Jurkat, Clone E6-1 (cell line): Measurements from ENCODE around the gene TACR1.
A peak's percentile ranks its signal among the peaks of the same experiment; 100 is the strongest.
"Not testable (repeated sequence)": the region's sequence is repeated elsewhere in the genome, so short reads cannot be mapped to it uniquely, and the experiment has no call there.

Experiments
- DNase-seq: peaks from one replicate; pipeline ENCODE4 v3.0.0-alpha.2; 2011; ENCODE audit warnings: low read depth, low spot score
- H3K4me3 ChIP-seq: 2 replicates; pipeline ENCODE4 v1.5.1; 2011; ENCODE audit warnings: mild to moderate bottlenecking, low read length, control low read depth, moderate library complexity

The TACR1 gene

DNA sequence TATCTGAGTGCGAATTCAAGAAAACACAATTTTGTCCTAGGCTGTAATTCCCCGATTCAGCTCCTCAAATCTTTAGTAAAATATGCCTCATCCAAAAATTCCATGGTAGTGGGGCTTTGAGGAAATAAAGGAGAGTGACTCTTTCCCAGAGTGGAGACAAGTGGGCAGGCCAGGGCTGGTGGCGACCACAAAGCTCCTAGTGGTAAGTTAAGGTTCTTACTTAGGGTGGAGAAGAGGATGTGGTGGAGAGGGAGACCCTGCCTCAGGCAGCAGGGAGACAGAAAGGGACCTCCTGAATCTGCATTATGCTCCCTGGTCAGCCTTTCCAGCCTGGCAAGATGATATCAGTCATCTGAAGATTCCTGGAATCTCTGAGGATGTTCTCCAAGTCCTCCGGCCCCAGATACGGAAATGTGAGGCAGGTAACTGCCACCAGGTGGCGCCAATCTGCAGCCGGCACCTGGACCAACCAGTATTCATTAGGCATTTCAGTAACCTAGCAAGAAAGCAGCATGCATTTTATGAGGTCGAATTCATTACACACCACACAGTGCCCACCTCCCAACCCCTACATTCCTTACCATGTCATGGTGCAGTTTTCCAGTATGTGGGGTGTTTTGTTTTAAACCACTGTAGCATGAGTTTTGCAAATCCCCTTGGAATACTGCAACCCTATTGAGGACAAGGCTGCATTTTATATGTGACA lies 134.5 kb downstream of the TACR1 start:
- H3K4me3 ChIP-seq: no peak overlapping the region
- DNase-seq: peak; percentile 35

DNA sequence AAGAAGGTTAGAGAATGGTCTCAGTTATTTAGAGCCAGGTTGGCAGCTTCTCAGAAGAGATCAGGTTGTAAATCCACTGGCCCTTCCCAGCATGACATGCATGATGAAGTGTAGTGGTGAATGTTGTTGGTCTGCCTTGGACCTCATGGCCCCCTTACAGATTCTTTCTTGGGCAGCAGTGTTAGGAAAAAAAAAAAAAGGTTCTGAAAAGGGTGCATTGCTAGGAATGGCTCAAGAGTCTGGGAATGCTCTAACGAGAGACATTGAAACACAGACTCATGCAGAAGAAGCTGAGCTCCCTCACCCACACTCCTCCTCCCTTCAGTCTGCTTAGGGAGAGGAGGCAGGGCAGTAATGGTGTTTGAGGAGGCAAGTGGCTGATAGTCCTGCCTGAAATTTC lies 135.4 kb downstream of the TACR1 start:
- no peak for DNase-seq

DNA sequence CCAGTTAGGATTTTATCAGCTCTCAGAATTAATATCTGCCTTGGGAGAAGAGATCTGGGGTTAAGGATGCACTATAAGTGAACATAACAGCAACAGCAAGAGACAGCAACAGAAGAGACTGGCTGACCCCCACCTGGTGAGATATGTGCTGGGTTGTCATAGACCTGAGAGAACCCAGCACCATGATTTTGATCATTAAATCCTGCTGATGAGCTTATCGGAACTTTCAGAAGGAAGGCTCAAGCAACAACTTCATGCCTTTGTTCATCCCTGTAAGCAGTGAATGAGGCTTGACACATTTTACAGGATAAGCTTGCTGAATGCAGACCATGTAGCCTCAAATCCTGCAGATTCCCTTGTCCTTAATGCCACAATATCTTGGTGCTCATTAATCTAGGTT lies 140.9 kb downstream of the TACR1 start:
- no peak for DNase-seq
- no peak overlapping the region for H3K4me3 ChIP-seq

More for the DNA sequence above, 135.4 kb downstream of the TACR1 start:
- no peak overlapping the region for H3K4me3 ChIP-seq

DNA sequence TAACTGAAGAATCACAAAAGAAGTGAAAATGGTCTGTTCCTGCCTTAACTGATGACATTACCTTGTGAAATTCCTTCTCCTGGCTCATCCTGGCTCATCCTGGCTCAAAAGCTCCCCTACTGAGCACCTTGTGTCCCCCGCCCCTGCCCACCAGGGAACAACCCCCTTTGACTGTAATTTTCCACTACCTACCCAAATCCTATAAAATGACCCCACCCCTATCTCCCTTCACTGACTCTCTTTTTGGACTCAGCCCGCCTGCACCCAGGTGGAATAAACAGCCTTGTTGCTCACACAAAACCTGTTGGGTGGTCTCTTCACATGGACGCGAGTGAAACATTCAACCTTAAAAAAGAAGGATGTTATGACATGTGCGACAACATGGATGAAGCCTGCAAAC lies 142.2 kb downstream of the TACR1 start:
- not testable (repeated sequence) for H3K4me3 ChIP-seq, DNase-seq

DNA sequence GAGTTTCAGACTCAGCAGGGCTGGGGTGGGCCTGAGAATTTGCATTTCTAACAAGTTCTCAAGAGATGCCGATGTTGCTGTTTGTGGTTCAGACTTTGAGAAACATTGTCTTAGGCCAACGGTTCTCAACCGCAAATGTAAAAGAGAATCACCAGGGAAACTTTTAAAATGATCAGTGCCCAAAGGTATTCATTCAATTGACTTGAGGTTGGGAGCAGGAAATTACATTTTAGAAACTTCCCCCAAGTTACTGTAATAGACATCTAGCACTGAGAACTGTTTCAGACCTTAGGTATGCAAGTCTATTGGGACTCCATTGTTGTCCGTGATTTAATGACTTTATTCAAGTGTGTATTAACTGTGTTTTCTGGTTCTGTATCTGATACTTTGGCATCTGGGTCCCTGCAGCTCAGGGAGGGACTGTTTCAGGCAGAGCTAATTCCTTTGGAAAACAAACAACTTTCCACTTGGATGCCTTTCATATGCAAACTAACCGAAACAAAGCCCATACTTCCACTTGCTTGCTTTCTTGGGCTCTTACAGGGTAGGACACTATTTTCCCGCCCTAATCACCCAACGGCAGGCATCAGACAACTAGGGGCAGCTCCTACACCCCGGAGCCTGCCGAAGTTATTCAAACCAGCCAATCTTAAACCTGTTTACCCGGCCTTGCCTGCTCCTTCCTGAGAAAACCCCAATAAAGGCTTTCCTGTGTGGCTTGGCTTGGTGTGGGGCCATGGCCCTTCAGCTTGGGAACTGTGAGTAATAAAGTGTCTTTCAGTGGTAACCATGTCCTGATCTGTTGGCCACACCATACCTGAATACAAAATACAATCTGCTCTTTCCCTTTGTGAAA lies 143.3 kb downstream of the TACR1 start:
- no peak for DNase-seq
- H3K4me3 ChIP-seq: no peak overlapping the region

DNA sequence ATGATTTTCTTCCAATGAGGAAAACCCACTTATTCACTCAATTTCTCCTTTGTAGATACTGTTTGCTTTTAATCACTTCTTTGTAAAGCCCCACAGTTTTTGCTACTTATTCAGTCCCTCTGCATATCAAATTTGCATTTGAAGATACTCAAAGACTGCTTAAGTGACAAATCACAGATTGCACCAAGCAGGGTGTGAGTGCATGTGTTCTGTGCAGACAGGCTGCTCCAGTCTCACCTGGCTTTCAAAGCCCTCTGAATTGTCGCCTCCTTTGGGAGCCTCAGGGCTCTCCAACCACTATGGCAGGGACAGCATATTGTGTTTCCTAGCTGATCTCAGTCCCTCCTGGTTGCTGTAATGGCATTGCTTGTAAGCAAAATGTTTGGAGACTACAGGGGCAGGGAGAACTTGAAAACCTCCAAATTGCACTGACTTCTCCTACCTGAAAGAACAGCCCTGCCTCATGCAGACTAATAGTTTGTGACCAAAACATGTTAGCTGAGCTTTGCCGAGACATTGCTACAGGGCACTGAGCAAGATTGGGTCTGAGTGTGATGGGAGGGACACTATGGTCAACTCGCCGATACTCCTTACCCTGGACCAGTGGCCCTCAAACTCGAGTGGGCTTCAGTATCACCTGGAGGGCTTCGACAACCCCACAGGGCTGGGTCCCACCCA lies 144.0 kb downstream of the TACR1 start:
- no peak overlapping the region for H3K4me3 ChIP-seq
- DNase-seq: no peak

DNA sequence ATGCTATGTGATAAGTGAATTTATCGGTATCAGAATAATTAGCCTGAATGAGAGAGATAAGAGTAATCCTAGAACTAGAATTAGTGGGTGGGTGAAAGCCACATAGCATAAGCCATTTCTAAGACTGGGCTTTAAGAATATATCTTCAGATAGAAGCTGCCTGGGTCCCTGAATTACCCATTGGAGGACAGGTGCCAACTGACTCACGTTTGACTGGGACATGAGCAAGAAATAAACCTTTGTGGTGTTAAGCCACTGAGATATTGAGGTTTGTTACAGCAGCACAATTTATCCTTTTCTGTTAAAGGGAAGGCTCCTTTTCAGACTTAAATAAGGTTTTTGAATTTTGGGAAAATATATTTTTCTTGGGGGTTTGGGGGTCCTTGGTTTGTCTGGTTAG lies 145.0 kb downstream of the TACR1 start:
- H3K4me3 ChIP-seq: no peak overlapping the region
- DNase-seq: no peak

DNA sequence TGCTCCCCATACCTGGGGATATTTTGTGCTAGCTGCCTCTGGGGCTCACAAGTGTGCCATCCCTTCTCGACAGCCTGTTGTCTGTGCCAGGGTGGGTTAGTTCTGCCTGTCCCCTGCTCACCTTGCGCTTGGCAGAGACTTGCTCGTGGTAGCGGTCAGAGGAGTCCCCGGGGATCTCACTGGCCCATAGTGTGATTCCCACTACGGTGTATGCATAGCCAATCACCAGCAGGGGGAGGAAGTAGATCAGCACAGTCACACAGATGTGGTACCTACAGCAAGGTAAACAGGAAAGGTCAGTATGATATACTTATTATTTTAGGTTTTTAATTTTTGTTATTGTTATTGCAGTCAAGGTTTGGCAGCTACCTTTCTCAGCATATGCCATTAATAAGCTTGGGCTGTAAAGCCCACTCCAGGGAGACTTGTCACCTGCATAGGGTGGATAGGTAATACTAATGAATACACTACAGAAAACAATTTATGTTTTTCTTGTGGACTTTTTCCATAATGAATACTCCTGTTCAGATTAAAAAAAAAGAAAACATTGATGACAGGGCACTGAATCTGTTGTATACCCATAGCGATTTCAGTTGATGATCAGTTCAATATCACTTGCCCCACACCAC lies 145.7 kb downstream of the TACR1 start:
- no peak for DNase-seq
- H3K4me3 ChIP-seq: no peak overlapping the region

DNA sequence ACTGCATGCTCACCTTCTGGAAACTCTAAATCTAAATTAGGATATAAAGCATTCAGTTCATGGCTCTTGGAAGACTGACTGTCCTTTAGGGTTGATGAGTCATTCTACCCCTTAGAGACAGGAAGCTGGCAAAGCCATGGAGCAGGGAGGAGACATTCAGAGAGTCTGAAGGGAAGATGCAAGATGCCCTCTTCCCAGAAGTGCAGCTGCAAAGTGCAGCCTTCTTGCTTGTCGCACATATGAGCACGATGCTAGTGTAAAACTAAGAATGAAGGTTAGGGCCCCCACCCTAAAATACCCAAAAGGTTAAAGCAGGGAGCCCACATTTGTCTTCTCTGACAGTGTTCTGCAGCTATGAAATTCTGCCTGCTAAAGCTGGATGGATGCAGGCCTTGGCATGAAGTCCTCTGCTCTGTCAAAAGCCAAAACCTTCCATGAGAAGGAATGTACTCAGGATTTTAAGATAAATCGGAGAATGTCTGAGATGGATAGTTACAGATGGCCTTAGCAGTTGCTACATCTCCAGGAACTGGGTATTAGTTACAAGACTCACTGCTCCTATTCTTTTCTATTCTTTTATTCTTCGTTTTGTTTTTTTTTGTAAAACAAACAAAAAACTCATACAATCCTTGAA lies 151.2 kb downstream of the TACR1 start:
- DNase-seq: no peak
- no peak overlapping the region for H3K4me3 ChIP-seq

DNA sequence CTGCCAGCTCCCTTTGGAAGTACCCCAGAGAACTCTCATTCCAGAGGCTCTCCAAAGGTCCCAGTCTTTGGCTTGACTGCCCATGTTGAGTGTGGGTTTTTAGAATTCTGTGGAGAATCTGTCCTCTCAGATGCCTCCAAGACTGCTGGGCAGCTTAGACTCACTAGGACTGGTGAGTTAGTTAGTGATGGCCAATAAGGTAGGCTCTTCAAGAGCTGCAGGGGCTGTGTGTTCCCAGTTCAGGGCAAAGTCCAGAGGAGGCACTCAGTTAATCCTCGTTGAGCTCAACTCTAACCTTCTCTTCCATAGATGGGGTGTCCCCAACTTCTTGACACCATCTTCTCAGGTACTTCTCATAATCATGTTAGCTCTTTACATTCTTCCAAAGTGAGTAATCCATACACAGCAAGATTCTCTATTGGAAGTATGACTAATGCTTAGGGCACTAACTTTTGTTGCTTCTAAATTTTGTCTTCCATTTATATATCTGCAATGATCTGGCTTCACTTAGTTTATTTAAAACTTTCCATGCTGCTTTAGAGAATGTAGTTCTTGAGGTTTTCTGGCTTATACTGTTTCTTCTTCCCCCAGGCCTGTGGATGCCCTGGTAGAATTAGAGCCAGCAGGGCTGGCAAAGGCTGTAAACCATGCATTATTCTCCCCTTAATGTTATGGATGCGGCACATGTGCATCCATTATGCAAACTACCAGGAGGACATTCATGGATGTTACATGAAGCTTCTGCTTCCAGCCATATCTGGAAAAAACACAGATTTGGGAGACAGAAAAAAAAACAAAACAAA lies 151.9 kb downstream of the TACR1 start:
- DNase-seq: no peak
- H3K4me3 ChIP-seq: no peak overlapping the region

DNA sequence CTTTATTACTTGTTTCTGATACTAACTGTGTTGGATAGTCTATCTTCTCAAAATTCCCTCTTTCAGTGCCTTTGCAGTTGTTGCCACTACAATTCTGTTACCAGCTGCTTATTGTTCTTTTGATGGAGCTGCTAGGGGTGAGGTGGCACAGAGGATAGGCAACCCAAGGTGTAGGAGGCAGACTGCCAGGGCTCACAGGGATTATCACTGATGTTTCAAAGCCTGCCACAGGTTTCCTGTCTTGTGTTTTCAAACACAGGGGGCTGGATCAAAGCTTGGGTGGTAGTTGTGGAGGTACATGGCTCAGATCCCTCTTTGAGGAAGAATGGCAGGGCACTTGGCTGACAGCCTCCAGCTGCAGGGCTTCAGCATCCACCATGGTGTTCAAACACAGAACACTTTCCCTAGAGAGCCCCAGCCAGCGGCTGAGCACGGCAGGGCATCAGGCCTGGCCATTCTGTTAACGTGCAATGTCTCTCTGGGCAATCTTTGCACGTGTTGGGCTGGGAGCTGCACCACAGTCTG lies 153.7 kb downstream of the TACR1 start:
- no peak overlapping the region for H3K4me3 ChIP-seq
- no peak for DNase-seq

DNA sequence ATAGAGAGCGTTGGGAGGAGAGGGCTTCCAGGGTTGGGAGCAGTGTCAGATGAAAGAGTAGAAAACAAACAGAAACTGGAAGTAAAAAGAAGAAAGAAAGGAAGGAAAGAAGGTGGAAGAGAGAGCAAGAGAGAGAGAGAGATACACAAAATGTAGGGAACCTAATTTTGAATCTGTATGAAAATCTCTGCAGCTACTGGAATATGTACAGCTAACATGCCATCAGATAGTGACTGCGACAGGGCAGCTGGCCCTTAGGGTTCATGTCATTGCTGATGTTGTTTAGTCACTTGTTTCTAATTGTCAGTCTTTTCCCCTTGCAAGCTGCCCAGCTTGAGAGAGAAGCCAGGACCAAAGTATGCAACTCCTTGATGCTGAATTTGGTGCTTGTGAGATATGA lies 155.0 kb downstream of the TACR1 start:
- DNase-seq: no peak
- H3K4me3 ChIP-seq: no peak overlapping the region

DNA sequence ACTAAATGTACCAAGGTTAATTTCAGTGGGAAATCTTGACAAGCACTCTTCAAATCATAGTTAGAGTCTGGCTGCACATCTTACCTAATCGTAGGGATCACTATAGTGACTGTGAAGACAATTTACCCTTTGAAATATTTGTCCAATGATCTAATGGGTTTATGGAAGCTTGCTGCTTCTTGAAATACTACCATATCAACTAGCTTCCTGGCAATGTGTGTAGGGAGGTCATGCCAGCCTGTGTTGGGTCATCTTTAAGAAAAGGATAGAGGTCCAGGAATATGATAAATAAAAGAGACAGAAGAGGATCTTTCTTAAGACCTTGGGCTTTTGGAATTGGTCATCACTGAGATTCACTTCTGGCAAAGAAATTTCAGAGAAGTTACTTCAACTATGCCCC lies 156.5 kb downstream of the TACR1 start:
- no peak for DNase-seq
- no peak overlapping the region for H3K4me3 ChIP-seq

DNA sequence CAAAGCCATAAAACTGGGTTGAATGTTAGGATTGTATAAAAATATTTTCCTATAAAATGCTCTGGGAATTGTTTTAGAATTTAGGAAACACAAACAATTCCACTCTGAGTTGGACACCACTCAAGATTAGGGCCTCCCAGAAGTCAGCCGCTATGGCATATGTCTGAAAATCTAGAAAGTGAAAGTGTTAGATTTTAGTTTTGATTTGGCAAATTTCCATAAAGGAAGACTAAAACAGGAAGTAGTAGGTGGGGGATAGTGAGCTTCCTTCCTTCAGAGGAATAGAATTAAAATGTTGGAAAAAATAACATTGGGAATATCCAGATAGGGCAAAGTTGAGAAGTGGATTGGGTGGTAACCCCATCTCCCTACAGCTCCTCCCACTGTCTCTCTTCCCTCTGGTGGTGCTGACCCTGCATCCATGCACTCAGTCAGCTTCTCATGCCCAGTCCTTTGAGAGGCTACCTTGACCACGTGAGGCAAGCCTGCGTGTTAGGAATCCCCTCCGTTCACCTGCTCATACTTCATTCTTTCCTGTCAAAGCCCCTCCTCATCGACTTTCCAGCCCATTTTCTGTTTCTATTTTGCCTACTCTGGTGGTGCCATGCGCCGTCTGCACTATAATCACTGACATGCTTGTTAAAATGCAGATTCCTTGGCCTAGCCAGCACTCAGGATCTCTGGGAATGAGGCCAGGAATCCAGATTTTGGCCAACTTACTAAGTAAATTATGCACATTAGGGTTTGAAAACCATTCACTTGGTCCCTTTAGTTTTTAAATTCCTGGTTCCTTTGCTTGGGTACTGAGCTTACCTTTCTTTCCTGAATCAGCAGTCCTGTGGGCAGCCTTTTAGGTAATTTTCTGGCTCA lies 157.4 kb downstream of the TACR1 start:
- DNase-seq: no peak
- no peak overlapping the region for H3K4me3 ChIP-seq

DNA sequence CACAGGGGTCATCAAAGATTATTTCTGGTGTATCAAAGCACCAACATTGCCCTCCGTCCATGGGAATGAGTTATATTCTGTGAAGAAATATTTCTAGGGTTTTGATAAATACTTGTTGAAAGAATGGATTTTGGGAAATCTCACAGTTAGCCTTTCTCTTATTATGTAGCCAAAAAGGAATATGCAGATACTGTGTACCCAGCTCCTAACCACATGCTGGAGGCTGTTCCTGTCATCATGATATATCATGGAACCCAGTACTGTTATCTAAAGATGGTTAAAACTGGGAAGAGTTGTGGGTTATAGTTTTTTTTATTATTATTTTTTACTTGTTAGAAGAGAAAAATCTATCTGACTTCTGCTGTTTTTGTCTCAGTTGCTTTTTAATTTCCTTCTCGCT lies 158.1 kb downstream of the TACR1 start:
- DNase-seq: no peak
- H3K4me3 ChIP-seq: no peak overlapping the region

DNA sequence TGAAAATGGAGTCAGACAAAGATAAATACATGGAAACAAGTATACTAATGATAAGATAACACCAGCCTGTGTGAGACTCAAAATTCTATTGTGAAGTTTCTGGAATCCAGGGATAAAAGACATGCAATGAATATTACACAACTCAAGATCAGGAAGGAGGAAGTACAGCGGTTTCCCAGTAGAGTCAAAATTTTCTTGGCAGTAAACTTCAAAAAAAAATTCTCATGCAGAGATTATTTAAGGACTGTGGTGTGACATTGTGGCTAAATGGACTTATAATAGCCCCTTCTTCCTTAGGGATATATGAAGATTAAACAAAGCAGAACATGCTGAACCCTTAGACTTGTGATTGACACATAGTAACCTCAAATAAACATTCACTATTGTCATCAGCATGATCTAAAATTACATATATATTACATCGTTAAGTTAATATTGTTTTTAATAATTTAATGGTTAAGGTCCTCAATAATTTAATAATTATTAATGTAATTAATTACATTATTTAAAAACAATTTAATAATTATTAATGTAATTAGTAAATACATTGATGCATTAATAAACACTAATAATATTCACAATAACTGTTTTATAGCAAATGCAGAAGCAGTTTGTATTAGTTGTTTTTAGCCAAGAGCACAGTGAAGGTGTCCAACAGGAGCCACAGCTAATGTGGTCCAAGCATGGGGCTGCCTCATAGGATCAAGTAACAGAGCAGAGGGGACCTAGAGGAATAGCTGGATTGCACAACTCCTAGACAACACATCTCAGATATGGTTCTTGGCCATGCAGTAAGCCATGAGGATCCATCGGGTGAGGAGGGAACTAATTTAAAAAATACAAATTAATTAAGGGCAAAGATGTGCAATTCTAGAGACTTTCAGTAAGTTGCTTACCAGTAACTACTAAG lies 163.6 kb downstream of the TACR1 start:
- no peak for DNase-seq
- no peak overlapping the region for H3K4me3 ChIP-seq
